Adrenal gland (tissue), 5 donors: ENCODE results near the gene YARS1.

Experiments
- CTCF ChIP-seq, 6 experiments: fragments of 450-650 bp in 4 of 6; fragments of 200-600 bp in 2 of 6; sonication (generic) in 1 of 6; IDR thresholded peaks; 1 replicate in 5 of 6; 2 replicates in 1 of 6; pipeline versions ENCODE4 v1.5.1 to v1.8.0; 2016 to 2021; ENCODE audit warnings: antibody characterized with exemption in 6 of 6, mild to moderate bottlenecking in 2 of 6, moderate library complexity in 1 of 6
- POLR2A ChIP-seq, 2 donors: fragments of 450-650 bp; IDR thresholded peaks; one replicate each; pipeline ENCODE4 v1.6.1; 2017; ENCODE audit warnings: antibody characterized with exemption in 2 of 2, mild to moderate bottlenecking in 2 of 2, moderate library complexity in 1 of 2
- donor health status: DM: no; HTN: no; CAD: no.

- TF ChIP-seq CTCF (IDR thresholded peaks at IDR 0.05), result no peak
- no peak for TF ChIP-seq POLR2A (IDR thresholded peaks at IDR 0.05)
Observed at GRCh38 chr1:32736812-32737791, 80.1 kb downstream of the YARS1 start.
